ENCODE data around the gene SEPTIN10.

The SEPTIN10 gene

GRCh38 chr2:109633284-109633961 lies 19.7 kb upstream of the SEPTIN10 start:
- H3K36me3 ChIP-seq (ENCODE audit: control insufficient read depth, insufficient read depth, low read length): no peaks in the 10 kb centered on the region
- H3K4me2 ChIP-seq (ENCODE audit: low read length): no peak overlapping the region
- H3K27me3 ChIP-seq (ENCODE audit: control insufficient read depth, insufficient read depth, low read length): no peaks in the 10 kb centered on the region
- H3K4me3 ChIP-seq (ENCODE audit: low read depth, low read length): no peak overlapping the region
- TF ChIP-seq, protein P1, sequence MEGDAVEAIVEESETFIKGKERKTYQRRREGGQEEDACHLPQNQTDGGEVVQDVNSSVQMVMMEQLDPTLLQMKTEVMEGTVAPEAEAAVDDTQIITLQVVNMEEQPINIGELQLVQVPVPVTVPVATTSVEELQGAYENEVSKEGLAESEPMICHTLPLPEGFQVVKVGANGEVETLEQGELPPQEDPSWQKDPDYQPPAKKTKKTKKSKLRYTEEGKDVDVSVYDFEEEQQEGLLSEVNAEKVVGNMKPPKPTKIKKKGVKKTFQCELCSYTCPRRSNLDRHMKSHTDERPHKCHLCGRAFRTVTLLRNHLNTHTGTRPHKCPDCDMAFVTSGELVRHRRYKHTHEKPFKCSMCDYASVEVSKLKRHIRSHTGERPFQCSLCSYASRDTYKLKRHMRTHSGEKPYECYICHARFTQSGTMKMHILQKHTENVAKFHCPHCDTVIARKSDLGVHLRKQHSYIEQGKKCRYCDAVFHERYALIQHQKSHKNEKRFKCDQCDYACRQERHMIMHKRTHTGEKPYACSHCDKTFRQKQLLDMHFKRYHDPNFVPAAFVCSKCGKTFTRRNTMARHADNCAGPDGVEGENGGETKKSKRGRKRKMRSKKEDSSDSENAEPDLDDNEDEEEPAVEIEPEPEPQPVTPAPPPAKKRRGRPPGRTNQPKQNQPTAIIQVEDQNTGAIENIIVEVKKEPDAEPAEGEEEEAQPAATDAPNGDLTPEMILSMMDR (IDR thresholded peaks at IDR 0.05): no peak
- H3K27ac ChIP-seq: no peak overlapping the region
- no peaks in the 10 kb centered on the region for H3K79me2 ChIP-seq
- no peak overlapping the region for H2AFZ ChIP-seq
- no peak overlapping the region for H3K9ac ChIP-seq
- no peaks in the 10 kb centered on the region for H3K4me1 ChIP-seq
- no peaks in the 10 kb centered on the region for H3K9me3 ChIP-seq (ENCODE audit: control insufficient read depth, low read length)

DNA sequence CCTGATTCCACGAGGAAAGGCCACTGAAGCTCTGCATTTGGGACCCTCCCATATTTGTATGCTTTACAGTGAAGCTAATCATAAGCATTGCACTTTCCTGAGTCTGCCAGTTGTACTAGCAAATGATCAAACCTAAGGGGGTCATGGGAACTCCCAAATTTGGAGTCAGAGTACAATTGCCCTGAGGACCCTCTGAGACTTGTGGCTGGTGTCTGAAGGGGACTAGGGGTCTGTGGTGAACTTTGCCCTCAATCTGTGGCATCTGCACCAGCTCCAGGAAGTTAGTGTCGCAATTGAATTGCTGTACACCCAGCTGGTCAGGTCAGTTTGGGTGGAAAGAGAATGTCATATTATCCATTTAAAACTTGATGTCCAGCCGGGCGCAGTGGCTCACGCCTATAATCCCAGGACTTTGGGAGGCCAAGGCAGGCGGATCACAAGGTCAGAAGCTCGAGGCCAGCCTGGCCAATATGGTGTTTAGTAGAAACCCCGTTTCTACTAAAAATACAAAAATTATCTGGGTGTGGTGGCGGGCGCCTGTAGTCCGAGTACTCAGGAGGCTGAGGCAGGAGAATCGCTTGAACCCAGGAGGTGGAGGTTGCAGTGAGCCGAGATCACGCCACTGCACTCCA lies 18.5 kb upstream of the SEPTIN10 start:
- H3K27ac ChIP-seq: no peak overlapping the region
- H2AFZ ChIP-seq: no peak overlapping the region
- no peak overlapping the region for H3K4me2 ChIP-seq (ENCODE audit: low read length)
- H3K9ac ChIP-seq: no peak overlapping the region
- TF ChIP-seq, protein P1 (IDR thresholded peaks at IDR 0.05): no peak
- no peaks in the 10 kb centered on the region for H3K4me1 ChIP-seq
- H3K4me3 ChIP-seq (ENCODE audit: low read depth, low read length): no peak overlapping the region
- H3K79me2 ChIP-seq: no peaks in the 10 kb centered on the region
- H3K9me3 ChIP-seq (ENCODE audit: control insufficient read depth, low read length): no peaks in the 10 kb centered on the region
- H3K36me3 ChIP-seq (ENCODE audit: control insufficient read depth, insufficient read depth, low read length): no peaks in the 10 kb centered on the region
- H3K27me3 ChIP-seq (ENCODE audit: control insufficient read depth, insufficient read depth, low read length): no peaks in the 10 kb centered on the region

GRCh38 chr2:109631741-109632140 lies 18.0 kb upstream of the SEPTIN10 start:
- no peak overlapping the region for H3K4me2 ChIP-seq (ENCODE audit: low read length)
- H3K9ac ChIP-seq: no peak overlapping the region
- no peaks in the 10 kb centered on the region for H3K79me2 ChIP-seq
- H2AFZ ChIP-seq: no peak overlapping the region
- TF ChIP-seq, protein P1 (IDR thresholded peaks at IDR 0.05): no peak
- no peaks in the 10 kb centered on the region for H3K9me3 ChIP-seq (ENCODE audit: control insufficient read depth, low read length)
- no peaks in the 10 kb centered on the region for H3K27me3 ChIP-seq (ENCODE audit: control insufficient read depth, insufficient read depth, low read length)
- H3K36me3 ChIP-seq (ENCODE audit: control insufficient read depth, insufficient read depth, low read length): no peaks in the 10 kb centered on the region
- H3K4me3 ChIP-seq (ENCODE audit: low read depth, low read length): no peak overlapping the region
- no peaks in the 10 kb centered on the region for H3K4me1 ChIP-seq
- H3K27ac ChIP-seq: no peak overlapping the region

- Histone ChIP-seq H3K4me1 (no peaks in the 10 kb centered on the region), H3K9me3 (ENCODE audit: control insufficient read depth, low read length) (no peaks in the 10 kb centered on the region), H3K27me3 (ENCODE audit: control insufficient read depth, insufficient read depth, low read length) (no peaks in the 10 kb centered on the region), H3K79me2 (no peaks in the 10 kb centered on the region), H2AFZ (no peak overlapping the region), H3K36me3 (ENCODE audit: control insufficient read depth, insufficient read depth, low read length) (no peaks in the 10 kb centered on the region), H3K9ac (no peak overlapping the region), H3K27ac (no peak overlapping the region), H3K4me3 (ENCODE audit: low read depth, low read length) (no peak overlapping the region), H3K4me2 (ENCODE audit: low read length) (no peak overlapping the region)
- TF ChIP-seq, protein P1 (IDR thresholded peaks at IDR 0.05): no peak
Observed at GRCh38 chr2:109630441-109631430, 17.0 kb upstream of the SEPTIN10 start.

All from parathyroid adenoma (tissue), 2 donors.